Posterior vena cava (tissue), 2 donors: ENCODE measurements around the gene STK40. TPM values are rescaled to one million over a fixed set of nuclear protein-coding genes. Genes with fewer than 3 reads are reported as not detected.

Experiments
- DNase-seq: peaks from one replicate; pipeline ENCODE4 v3.0.0-alpha.2; 2020; ENCODE audit warnings: low spot score
- intact Hi-C, 2 donors: fragments of 100-400 bp; cut with DNase I; formaldehyde crosslinking; loops; one replicate each; pipeline versions ENCODE4 v1.14.1 to v1.14.2; 2022 to 2023
- long read RNA-seq, 2 donors: library from polyadenylated mRNA; unstranded; transcript quantifications; one replicate each; pipeline ENCODE4 v2.0.0, GENCODE V29; 2020 to 2021
- total RNA-seq, 2 donors: library from RNA; stranded (reverse); fragmentation: NEBNext Ultra II Directional; extraction: Animal tissue kit (Norgen Biotek cat#: 25700); gene quantifications; one replicate each; pipeline ENCODE4 v1.2.1, GENCODE V29; 2021
- donor health status: DM: yes; HTN: yes; CAD: no.
- donor health status: DM: yes; HTN: yes; CAD: no.

The STK40 gene, protein sequence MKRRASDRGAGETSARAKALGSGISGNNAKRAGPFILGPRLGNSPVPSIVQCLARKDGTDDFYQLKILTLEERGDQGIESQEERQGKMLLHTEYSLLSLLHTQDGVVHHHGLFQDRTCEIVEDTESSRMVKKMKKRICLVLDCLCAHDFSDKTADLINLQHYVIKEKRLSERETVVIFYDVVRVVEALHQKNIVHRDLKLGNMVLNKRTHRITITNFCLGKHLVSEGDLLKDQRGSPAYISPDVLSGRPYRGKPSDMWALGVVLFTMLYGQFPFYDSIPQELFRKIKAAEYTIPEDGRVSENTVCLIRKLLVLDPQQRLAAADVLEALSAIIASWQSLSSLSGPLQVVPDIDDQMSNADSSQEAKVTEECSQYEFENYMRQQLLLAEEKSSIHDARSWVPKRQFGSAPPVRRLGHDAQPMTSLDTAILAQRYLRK
- 10 to 100 TPM; 68.5 to 94.8 TPM for total RNA-seq
- long read RNA-seq, donor 1, transcript STK40-204 (11 exons, 3,621 nt) = major isoform, 5 of 30 reads
- long read RNA-seq, donor 1, partial matches to known transcripts = 5 of 30 reads
- long read RNA-seq, donor 1, other reads (novel, unspliced or antisense) = 20 of 30 reads
- long read RNA-seq, donor 2, partial matches to known transcripts = 2 of 61 reads
- long read RNA-seq, donor 2, other reads (novel, unspliced or antisense) = 56 of 61 reads

DNA sequence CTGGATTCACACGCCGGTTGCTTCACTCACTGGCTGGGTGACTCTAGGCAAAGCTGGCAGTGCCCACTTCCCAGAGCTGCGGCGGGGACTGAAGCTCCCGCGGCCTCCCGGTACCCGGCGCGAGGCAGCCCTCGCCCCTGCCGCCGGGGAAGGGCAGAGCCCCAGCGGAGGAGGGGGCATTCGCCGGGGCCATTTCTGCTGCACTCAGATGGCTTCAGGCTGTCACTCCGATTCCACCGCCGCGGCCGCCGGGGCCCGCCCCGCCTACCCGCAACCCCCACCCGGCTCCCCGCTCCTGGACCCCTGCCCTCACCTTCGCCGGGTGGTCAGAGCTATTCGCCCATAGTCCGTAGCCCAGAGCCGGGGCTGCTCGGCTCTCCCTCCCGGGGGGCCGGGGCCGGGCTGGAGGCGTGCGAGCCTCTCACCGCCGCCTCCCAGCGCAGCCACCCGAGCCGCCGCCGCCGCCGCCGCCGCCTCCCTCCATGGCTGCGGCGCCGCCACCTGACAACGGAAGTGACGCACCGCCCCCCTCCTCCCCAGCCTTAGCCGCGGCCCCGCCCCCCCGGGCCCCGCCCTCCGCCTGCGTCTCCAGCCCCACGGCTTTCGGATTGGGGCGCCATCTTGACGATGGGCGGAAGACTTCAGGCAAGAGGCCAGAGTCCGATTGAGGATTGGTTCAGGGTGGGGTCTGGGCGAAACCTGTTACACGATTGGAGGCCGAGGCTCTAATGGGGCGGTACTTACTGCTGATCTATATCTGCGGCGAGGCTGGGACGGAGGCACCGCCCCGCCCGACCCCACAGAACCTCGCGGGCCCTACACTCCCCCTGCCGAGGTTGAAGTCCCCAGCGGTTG is at the start of gene STK40:
STK40 (minus strand) TSS at position 515 of the 855 bp plus-strand sequence. CDS start 24,592 bp downstream, outside the sequence.
- intact Hi-C loops = no loop called here
- DNase-seq = peak; percentile 99

DNA sequence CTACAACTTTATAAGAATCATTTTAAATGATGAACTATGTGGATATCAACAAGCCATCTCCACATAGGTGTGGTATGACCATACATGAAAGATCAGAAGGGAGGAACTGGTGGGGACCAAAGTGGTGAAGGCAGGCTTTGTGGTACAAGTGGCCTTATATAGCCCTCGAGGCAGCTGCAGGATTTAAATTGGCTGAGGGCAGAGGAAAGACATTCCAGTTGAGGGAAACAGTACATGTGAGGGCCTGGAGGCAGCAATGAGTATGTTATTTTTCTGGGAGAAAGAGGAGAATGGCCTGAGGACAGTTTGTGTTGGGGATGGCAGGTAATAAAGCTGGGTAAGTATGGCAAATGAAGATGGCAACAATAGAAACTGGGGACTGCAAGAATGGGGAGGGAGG is 47.4 kb upstream of the STK40 start:
- DNase-seq = no peak
- intact Hi-C loops = no loop called here

DNA sequence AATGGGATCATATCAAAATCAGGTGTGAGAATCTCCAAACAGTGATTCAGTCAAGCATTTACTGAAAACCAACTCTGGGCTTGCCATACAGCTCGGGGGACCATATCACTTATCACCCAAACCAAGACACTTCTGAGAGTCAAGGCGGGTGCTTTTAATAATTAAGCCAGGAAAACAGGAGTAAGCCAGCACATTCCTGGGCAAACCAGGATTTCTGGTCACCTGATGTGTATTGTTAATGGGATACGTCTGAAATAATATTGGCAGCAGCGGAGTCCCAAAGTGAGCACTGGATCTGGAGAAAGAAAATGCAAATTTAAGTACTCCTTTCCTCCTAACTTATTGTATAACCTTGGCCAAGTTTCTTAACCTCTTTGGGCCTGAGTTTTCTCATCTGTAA is 46.9 kb upstream of the STK40 start:
- no peak for DNase-seq
- intact Hi-C loops = no loop called here

DNA sequence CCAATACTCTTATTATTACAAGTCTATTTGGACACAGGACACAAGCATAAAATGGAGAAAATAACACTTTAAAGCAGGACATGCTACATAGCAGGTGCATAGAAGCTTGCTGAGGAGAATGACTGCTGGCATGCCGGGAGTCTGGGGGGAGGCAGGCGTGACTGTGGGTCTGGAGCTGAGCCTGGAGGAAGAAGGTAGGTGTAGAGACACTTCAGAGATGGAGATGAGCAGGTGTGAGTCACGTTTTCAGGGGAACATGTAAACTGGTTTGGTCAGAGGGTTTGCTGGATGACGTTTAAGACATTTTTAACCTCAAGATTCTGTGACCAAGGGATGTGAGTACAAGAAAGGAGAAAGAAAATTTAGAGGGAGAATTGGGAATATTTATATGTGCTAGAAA is 40.1 kb upstream of the STK40 start:
- intact Hi-C loops = loop anchor here in 1 of 2 donors (10.0 kb wide), 1 partner anchor 331 kb away; no protein-coding TSS in a partner anchor
- DNase-seq = no peak

DNA sequence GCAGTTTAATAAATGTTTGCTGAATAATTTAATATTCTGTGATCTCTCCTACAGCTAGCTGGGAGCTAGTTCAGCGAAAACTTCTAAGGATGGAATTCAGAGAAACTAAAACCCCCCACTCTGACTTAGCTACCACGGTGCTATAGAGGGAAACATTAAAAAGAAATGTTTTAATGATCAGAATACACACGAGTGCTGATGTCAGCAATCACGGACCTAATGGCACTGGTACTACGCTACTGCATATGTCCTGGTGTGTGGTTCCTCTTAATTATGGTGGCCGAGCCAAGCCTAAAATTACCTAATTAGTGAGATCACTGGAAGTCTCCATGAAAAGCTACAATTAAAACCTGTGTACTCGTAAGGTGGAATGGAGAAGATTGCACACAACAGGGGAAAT is 35.9 kb upstream of the STK40 start:
- no peak for DNase-seq
- intact Hi-C loops = loop anchor here (2.0 to 10.0 kb wide), 2 partner anchors 79 to 327 kb away; no protein-coding TSS in a partner anchor

DNA sequence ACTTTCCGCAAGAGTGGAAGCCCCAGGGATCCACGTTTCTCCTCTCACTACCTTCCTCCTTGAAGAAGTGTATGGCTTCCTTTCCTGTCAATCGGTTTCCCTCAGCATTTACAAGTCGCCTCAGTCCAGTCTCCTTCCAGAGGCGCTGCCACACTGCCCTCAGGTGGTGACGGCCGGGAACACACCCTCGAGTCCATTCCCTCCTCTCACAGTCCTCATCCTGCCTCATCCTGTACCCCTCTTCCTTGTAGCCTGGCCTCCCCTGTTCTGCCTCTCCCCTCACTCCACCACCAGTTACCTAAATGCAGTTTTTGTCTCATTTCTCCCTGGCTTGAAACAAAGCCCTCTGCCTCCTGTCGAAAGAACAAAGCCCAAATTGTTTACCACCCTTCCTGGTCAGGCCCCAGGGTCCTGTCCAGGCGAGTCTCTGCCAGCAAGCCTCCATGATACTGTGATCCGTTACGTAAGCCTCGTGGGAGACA is 35.2 kb upstream of the STK40 start:
- intact Hi-C loops = loop anchor here (2.0 to 10.0 kb wide), 2 partner anchors 78 to 326 kb away; no protein-coding TSS in a partner anchor

DNA sequence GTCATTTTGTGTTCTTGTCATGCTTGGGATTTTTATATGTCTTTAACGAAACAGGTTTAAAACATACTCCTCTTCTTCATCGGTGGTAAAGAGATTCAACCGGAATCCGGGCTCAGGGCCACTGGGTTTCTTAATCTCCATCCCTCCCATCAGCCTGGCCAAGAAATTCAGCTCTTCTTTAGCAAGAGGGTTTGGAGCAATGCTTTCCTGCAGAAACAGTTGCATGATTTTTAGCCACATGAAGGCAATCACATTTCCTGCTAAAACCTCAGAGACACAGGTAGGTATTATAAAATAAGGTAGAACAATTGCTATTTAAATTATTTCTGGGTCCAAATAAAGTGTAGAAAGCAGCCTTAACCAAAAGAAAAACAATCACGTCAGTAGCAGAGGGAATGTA is 34.7 kb upstream of the STK40 start:
- intact Hi-C loops = loop anchor here (2.0 to 10.0 kb wide), 2 partner anchors 78 to 326 kb away; no protein-coding TSS in a partner anchor
- no peak for DNase-seq

More for the DNA sequence above, 35.2 kb upstream of the STK40 start:
- peak; percentile 96 for DNase-seq

DNA sequence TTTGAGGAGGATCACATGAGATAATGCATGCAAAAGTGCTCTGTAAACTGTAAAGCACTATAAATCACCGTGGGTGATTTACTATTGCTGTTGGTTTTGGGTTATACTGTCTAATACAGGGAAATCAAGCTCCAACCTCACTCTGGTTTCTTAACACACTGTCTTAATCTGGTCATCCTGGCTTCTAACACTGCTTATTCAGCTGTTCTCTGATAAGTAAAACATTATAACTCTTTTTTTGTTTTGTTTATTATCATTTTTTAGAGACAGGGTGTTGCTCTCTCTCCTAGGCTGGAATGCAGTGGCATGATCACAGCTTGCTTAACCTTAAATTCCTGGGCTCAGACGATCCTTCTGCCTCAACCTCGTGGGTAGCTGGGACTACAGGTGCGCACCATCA is 33.8 kb upstream of the STK40 start:
- intact Hi-C loops = loop anchor here in 1 of 2 donors (10.0 kb wide), 1 partner anchor 325 kb away; no protein-coding TSS in a partner anchor
- no peak for DNase-seq

DNA sequence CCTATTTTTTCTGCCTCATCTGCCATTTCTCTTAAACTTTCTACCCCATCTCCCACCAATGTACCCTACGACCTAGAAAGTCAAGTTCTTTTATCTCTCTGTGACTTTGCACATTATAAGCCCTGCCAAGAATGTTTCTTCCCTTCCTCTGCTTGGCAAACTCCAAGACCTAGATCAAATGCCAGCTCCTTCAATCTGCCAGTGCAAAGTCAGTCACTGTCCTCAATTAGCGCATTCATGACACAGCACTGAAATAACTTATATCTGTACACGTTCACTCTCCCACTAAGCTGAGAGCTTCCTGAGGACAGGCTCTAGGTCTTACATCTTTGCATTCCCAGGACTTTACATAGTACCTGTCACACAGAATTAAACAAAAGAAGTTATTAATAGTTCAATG is 33.4 kb upstream of the STK40 start:
- intact Hi-C loops = loop anchor here in 1 of 2 donors (10.0 kb wide), 1 partner anchor 324 kb away; no protein-coding TSS in a partner anchor
- DNase-seq = no peak

DNA sequence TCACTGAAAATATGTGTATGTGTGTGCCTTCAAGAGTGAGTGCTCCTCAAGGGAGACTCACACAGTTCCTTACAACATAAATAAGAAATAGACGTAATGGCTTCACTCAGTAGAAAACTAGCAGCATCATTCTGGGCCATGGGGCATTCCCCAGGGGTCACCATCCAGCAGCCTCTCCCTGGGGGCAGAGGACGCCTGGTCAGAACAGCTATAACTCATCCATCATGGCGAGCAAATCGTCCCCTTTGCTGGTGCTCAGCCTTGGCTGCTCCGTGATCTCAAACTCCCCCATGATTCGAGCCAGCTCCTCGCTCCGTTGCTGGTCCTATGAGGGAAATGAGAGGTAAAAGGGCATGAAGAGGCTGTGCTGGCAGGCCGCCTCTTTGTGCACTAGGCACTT is 32.2 kb upstream of the STK40 start:
- no peak for DNase-seq
- intact Hi-C loops = loop anchor here in 1 of 2 donors (10.0 kb wide), 1 partner anchor 323 kb away; no protein-coding TSS in a partner anchor

DNA sequence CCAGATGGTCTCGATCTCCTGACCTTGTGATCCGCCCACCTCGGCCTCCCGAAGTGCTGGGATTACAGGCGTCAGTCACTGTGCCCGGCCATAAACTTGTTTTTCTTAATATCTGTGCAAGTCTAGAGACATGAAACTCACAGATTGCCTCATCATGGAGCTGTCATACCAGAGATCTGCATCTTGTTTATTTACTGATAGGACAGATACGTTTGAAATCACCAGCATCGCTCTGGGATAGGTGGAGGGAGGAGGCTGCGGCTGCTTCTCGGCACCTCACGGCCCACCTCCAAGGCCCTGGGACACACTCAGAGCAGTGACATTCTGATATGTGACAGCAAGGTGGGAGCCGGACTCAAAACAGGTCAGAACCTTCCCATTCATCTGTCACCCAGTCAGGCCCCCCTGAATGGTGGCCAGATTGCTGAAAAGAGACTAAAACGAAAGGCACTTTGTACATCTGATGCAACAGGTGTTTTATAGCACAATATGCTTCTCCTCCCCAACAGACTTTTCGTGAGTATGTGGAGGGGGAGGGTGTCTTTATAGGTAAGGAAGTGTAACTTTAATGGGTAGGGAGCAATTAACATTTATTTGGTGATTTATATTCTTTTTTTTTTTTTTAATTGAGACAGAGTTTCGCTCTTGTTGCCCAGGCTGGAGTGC is 30.1 kb upstream of the STK40 start:
- intact Hi-C loops = loop anchor here in 1 of 2 donors (10.0 kb wide), 1 partner anchor 321 kb away; no protein-coding TSS in a partner anchor
- DNase-seq = no peak

DNA sequence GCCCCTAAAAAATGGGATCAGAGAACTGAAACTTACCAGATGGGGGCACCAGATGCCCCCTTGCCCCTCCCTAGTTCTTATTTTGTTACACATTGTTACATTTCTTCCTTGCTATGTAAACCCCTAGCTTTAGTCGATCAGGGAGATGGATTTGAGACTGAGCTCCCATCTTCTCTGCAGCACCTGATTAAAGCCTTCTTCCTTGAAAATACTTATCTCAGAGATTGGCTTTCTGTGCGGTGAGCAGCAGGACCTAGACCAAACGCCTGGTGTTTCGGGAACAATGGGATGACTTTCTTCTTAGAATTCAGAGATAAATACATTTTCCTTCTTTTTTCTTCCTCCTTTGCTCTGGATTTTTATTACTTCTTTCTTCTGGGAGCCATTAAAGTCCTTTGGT is 28.7 kb upstream of the STK40 start:
- DNase-seq = no peak
- intact Hi-C loops = loop anchor here (5.0 to 10.0 kb wide), 2 partner anchors 72 to 320 kb away; no protein-coding TSS in a partner anchor

DNA sequence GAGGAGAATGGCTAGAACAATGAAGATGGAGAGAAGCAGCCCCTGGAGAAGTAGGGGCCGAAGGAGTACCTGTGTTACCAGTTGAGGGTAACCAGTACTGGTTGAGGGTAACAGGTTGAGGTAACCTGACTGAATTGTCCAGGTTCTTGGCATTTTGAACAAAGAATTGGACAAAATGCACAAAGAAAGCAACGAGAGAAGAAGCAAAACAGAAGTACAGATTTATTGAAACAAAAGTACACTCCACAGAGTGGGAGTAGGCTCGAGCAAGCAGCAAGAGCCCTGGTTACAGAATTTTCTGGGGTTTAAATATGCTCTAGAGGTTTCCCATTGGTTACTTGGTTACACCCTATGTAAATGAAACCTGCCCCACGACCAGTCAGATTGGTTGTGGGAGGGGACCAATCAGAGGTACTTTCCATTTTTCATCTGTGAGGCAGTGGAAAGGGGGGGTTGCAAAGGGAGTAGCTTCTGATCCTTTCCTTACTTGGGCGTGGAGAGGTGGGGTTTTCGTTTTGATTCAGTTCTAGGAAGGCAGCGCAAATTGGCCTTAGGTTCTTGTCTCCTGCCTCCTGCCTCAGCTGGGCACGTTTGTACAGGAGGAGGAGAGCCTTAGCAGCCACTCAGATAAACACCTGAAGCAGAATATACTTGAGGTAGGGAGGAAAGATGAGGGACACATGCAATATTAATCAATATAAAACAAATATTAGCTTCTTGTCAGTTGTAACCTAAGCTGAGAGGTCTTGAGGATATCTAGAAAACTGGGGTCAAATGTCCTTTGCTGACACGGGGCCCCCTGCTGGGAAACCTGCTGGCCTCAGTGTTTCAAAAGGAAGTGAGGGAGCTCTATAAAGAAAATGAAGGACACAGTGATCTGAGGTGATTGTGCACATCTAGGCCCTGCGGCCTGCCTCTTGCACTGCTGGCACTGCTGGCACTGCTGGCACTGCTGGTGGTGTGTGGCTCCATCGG is 26.2 kb upstream of the STK40 start:
- DNase-seq = no peak
- intact Hi-C loops = loop anchor here (5.0 to 10.0 kb wide), 2 partner anchors 70 to 317 kb away; no protein-coding TSS in a partner anchor

DNA sequence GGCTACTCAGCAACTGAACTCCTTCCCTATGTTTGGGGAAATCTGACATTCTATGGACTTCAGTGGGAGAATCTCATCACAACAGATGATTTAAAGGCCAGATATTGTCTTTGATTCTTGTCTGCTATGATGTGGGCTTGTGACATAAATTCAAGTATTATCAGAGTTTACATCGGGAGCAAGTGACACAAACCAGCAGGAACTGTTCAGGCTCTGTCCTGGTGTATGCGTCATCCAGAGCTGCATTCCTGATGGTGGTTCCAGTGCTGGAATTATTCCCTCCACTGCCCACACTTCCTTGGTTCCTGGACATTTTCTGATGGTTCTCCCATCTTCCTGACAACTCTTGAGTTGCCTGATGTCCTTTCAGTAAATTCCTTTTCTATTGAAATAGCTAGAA is 22.8 kb upstream of the STK40 start:
- intact Hi-C loops = no loop called here
- no peak for DNase-seq

DNA sequence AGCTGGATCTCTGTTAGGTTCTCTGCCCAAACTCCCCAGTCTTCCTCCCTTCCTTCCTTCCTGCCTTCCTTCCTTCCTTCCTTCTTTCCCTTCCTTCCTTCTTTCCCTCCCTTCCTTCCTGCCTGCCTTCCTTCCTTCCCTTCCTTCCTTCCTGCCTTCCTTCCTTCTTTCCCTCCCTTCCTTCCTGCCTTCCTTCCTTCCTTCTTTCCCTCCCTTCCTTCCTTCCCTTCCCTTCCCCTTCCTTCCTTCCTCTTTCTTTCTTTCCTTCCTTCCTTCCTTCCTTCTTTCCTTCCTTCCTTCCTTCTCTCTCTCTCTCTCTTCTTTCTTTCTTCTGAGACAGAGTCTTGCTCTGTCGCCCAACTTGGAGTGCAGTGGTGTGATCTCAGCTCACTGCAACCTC is 20.7 kb upstream of the STK40 start:
- no peak for DNase-seq
- intact Hi-C loops = no loop called here

DNA sequence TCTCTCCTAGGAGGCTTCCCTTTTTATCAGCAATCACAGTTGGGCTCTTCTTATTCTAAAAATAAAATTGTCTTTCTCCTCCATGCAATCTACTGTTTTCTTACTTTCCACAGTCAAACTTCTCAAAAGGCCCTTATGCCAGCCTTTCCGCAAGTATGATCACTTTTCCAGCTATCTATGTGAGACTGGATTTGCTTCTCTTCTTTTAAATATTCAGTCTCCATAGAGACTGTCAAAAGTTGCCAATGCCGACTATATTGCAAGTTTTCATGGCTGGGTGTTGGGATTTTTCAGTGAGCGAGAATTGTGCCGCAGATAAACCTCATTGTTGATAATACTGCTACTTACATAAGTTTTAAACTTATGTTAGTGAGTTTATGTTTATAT is 16.8 kb upstream of the STK40 start:
- DNase-seq = no peak
- intact Hi-C loops = no loop called here
